Neuronal stem cell (in vitro differentiated cells): ENCODE results near the gene CUL9.

Experiments used
- DNase-seq: peaks from one replicate; pipeline ENCODE4 v3.0.0-alpha.2; 2013; ENCODE audit warnings: low spot score
- H2AFZ ChIP-seq: one replicate; pipeline ENCODE4 v1.6.1; 2013; ENCODE audit warnings: mild to moderate bottlenecking, low read length, inconsistent platforms
- H2AK5ac ChIP-seq: 2 replicates; pipeline ENCODE4 v1.6.1; 2013; ENCODE audit warnings: low read depth, mild to moderate bottlenecking, inconsistent platforms, low read length, moderate library complexity, mixed read lengths
- H2BK120ac ChIP-seq: 2 replicates; pipeline ENCODE4 v1.6.1; 2013; ENCODE audit warnings: low read depth, mild to moderate bottlenecking, inconsistent platforms, low read length, moderate library complexity, mixed read lengths
- H2BK12ac ChIP-seq: one replicate; pipeline ENCODE4 v1.6.1; 2013; ENCODE audit warnings: low read length, inconsistent platforms
- H2BK15ac ChIP-seq: 2 replicates; pipeline ENCODE4 v1.6.1; 2013; ENCODE audit warnings: mild to moderate bottlenecking, low read length, inconsistent platforms, mixed read lengths
- H2BK5ac ChIP-seq: one replicate; pipeline ENCODE4 v1.6.1; 2013; ENCODE audit warnings: inconsistent platforms, mild to moderate bottlenecking, low read length, moderate library complexity
- H3K14ac ChIP-seq: one replicate; pipeline ENCODE4 v1.6.1; 2013; ENCODE audit warnings: low read length, inconsistent platforms
- H3K18ac ChIP-seq: 2 replicates; pipeline ENCODE4 v1.6.1; 2013; ENCODE audit warnings: low read length, inconsistent platforms
- H3K23ac ChIP-seq: 2 replicates; pipeline ENCODE4 v1.6.1; 2013; ENCODE audit warnings: low read depth, mild to moderate bottlenecking, mixed read lengths, low read length, inconsistent platforms; ENCODE audit not compliant: poor library complexity
- H3K27ac ChIP-seq: replicated peaks from 3 replicates; pipeline ENCODE4 v1.5.1; 2013; ENCODE audit warnings: low read length, inconsistent platforms
- H3K27me3 ChIP-seq, 3 experiments: 2 replicates each; pipeline ENCODE4 v1.6.1; 2013; ENCODE audit warnings: low read length in 3 of 3, mild to moderate bottlenecking in 2 of 3, inconsistent platforms in 1 of 3, low read depth in 1 of 3, mixed read lengths in 1 of 3, moderate library complexity in 1 of 3; ENCODE audit not compliant: control insufficient read depth in 3 of 3, insufficient read depth in 3 of 3
- H3K36me3 ChIP-seq, 2 donors: replicated peaks in 1 of 2; 2 replicates each; pipeline ENCODE4 v1.6.1; 2013; ENCODE audit warnings: low read length in 2 of 2; ENCODE audit not compliant: control insufficient read depth in 2 of 2, insufficient read depth in 2 of 2
- H3K4ac ChIP-seq: 2 replicates; pipeline ENCODE4 v1.6.1; 2013; ENCODE audit warnings: inconsistent platforms, mild to moderate bottlenecking, low read length, moderate library complexity
- H3K4me1 ChIP-seq, 2 donors: 1 replicate in 1 of 2; 2 replicates in 1 of 2; pipeline ENCODE4 v1.6.1; 2013; ENCODE audit warnings: low read length in 2 of 2, low read depth in 1 of 2; ENCODE audit not compliant: control insufficient read depth in 2 of 2, insufficient read depth in 1 of 2
- H3K4me2 ChIP-seq: one replicate; pipeline ENCODE4 v1.6.1; 2013; ENCODE audit warnings: mild to moderate bottlenecking, low read length, inconsistent platforms; ENCODE audit not compliant: insufficient read depth, poor library complexity, severe bottlenecking
- H3K4me3 ChIP-seq, 2 donors: 2 replicates each; pipeline ENCODE4 v1.5.1; 2013; ENCODE audit warnings: low read length in 2 of 2, mild to moderate bottlenecking in 2 of 2, inconsistent platforms in 1 of 2, moderate library complexity in 1 of 2
- H3K79me1 ChIP-seq: one replicate; pipeline ENCODE4 v1.6.1; 2013; ENCODE audit warnings: low read depth, mild to moderate bottlenecking, inconsistent platforms, low read length, moderate library complexity
- H3K9ac ChIP-seq: one replicate; pipeline ENCODE4 v1.6.1; 2013; ENCODE audit warnings: mild to moderate bottlenecking, low read depth, low read length, inconsistent platforms; ENCODE audit not compliant: poor library complexity
- H3K9me3 ChIP-seq, 2 donors: replicated peaks in 1 of 2; 2 replicates each; pipeline versions ENCODE3 to v1.6.1; 2013; ENCODE audit warnings: low read length in 2 of 2, mild to moderate bottlenecking in 2 of 2, inconsistent platforms in 1 of 2, low read depth in 1 of 2, mixed read lengths in 1 of 2, moderate library complexity in 1 of 2; ENCODE audit not compliant: control insufficient read depth in 2 of 2, insufficient read depth in 1 of 2
- H4K8ac ChIP-seq: one replicate; pipeline ENCODE4 v1.6.1; 2013; ENCODE audit warnings: low read depth, mild to moderate bottlenecking, inconsistent platforms, low read length, moderate library complexity
- H4K91ac ChIP-seq: one replicate; pipeline ENCODE4 v1.6.1; 2013; ENCODE audit warnings: low read length, low read depth, mild to moderate bottlenecking, inconsistent platforms; ENCODE audit not compliant: poor library complexity
- WGBS, 2 donors: extraction: QIAGEN DNeasy Blood & Tissue Kit; methylation state at CpG; one replicate each; pipeline ENCODE4 v1.1.7; 2013; ENCODE audit warnings: missing lambda C conversion rate in 2 of 2, mixed read lengths in 1 of 2; ENCODE audit not compliant: insufficient read length in 2 of 2, insufficient replicate concordance in 1 of 2; ENCODE audit errors: extremely low coverage in 2 of 2; 5-methylcytosine and 5-hydroxymethylcytosine counted together

CUL9 gene

DNA sequence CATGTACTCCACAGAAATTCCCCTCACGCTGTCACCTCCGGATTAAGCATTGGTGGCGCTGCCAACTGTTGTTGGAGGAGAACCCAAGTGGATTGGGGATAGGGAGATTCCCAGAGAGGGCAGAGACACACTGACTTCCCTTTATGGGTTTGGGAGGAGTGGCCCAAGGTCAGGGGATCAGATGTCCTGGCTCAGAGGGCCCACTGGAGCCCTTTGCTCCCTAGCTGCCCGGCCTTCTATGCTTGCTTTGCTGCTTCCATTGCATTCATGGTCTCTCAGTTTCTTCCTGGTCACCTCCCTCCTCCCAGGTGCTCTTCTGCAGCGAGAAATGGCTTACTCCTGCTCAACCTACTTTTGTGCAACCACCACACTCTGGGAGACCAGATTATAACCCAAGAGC is 14.3 kb downstream of the CUL9 start:
- no peak overlapping the region for H2AK5ac ChIP-seq
- H2BK5ac ChIP-seq: no peak overlapping the region
- no peak overlapping the region for H3K23ac ChIP-seq
- H3K4ac ChIP-seq: no peak overlapping the region
- no peaks in the 10 kb centered on the region for H3K27me3 ChIP-seq
- no peak overlapping the region for H2BK120ac ChIP-seq
- no peak overlapping the region for H3K18ac ChIP-seq
- H3K4me1 ChIP-seq: no peaks in the 10 kb centered on the region
- H2BK12ac ChIP-seq: no peak overlapping the region
- H4K91ac ChIP-seq: no peak overlapping the region
- peaks cover 10 to 64% of the 10 kb centered on the region in 2 donors for H3K36me3 ChIP-seq
- H3K9ac ChIP-seq: no peak overlapping the region
- no peak overlapping the region for H2AFZ ChIP-seq
- peaks cover 4% of the 10 kb centered on the region for H3K79me1 ChIP-seq
- no peaks in the 10 kb centered on the region for H3K9me3 ChIP-seq
- H3K27ac ChIP-seq: no peak overlapping the region
- H4K8ac ChIP-seq: no peak overlapping the region
- no peak overlapping the region for H3K14ac ChIP-seq
- WGBS, 2 donors: no CpG with 5 or more reads among the region's 5 CpGs
- H3K4me2 ChIP-seq: no peak overlapping the region
- H3K4me3 ChIP-seq: no peak overlapping the region
- DNase-seq: no peak
- H2BK15ac ChIP-seq: no peak overlapping the region

DNA sequence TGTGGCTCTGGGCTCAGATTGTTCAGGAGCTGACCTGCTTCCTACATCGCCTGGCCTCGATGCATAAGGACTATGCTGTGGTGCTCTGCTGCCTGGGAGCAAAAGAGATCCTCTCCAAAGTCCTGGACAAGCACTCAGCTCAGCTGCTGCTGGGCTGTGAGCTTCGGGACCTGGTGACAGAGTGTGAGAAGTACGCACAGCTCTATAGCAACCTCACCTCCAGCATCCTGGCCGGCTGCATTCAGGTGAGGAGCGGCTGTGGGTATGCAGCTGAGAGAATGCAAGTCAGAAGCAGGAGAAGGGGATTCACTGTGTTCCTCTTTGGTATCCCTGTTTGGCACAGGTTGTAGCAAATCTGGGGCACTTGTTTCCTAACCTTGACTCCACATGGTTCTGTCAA is 17.9 kb downstream of the CUL9 start:
- no peak overlapping the region for H3K4me2 ChIP-seq
- DNase-seq: no peak

DNA sequence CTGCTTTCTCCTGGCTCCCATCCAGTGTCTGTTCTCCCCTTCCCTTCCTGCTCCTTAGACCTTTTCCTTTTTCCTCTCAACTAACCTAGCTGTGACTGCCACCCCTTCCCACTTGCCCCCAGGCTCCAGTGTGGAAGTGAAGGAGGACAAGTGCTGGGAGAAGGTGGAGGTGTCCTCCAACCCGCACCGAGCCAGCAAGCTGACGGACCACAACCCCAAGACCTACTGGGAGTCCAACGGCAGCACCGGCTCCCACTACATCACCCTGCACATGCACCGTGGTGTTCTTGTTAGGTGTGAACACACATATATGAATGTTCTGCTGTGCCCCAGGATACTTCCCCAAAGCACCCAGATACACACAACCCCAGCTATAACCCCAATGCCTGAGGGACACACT is 18.5 kb downstream of the CUL9 start:
- Histone ChIP-seq H4K91ac (no peak overlapping the region), H3K9me3 (no peaks in the 10 kb centered on the region), H3K27me3 (no peaks in the 10 kb centered on the region), H3K79me1 (no peaks in the 10 kb centered on the region), H4K8ac (no peak overlapping the region), H3K9ac (no peak overlapping the region), H2AK5ac (no peak overlapping the region), H3K23ac (no peak overlapping the region), H3K36me3 (peaks cover 6 to 44% of the 10 kb centered on the region in 2 donors), H2BK120ac (no peak overlapping the region), H2BK15ac (no peak overlapping the region), H3K18ac (no peak overlapping the region), H2BK5ac (no peak overlapping the region), H3K4ac (no peak overlapping the region), H3K4me3 (no peak overlapping the region), H3K14ac (no peak overlapping the region), H3K4me2 (no peak overlapping the region), H2AFZ (no peak overlapping the region), H3K27ac (no peak overlapping the region), H3K4me1 (no peaks in the 10 kb centered on the region), H2BK12ac (no peak overlapping the region)
- WGBS, 2 donors: no CpG with 5 or more reads among the region's 6 CpGs
- DNase-seq: no peak

More for the DNA sequence above, 17.9 kb downstream of the CUL9 start:
- Histone ChIP-seq H2AK5ac (no peak overlapping the region), H3K18ac (no peak overlapping the region), H3K27ac (no peak overlapping the region), H3K4me3 (no peak overlapping the region), H3K27me3 (no peaks in the 10 kb centered on the region), H3K14ac (no peak overlapping the region), H2BK5ac (no peak overlapping the region), H2BK15ac (no peak overlapping the region), H2AFZ (no peak overlapping the region), H4K8ac (no peak overlapping the region), H3K4me1 (no peaks in the 10 kb centered on the region), H3K4ac (no peak overlapping the region), H3K23ac (no peak overlapping the region), H3K36me3 (peaks cover 6 to 46% of the 10 kb centered on the region in 2 donors), H2BK12ac (no peak overlapping the region), H4K91ac (no peak overlapping the region), H3K9ac (no peak overlapping the region), H3K9me3 (no peaks in the 10 kb centered on the region), H3K79me1 (no peaks in the 10 kb centered on the region), H2BK120ac (no peak overlapping the region)
- no CpG with 5 or more reads among the region's 6 CpGs for WGBS, 2 donors

DNA sequence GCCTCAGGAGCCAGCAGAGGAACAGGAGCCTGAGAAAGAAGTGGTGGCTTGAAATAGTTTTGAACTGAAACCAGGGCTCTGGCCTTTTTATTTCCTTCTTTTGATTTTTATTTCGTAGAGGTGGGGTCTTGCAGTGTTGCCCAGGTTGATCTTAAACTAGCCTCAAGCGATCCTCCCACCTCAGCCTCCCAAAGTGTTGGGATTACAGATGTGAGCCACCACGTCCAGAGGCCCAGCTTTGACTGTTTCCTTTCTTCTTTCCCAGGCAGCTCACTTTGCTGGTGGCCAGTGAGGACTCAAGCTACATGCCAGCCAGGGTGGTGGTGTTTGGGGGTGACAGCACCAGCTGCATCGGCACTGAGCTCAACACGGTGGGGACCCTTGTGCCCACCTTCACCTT is 20.5 kb downstream of the CUL9 start:
- no peaks in the 10 kb centered on the region for H3K79me1 ChIP-seq
- no peak for DNase-seq

More for the DNA sequence above, 20.5 kb downstream of the CUL9 start:
- Histone ChIP-seq H2BK12ac (peak overlapping the region; percentile 63), H2BK120ac (no peak overlapping the region), H2AK5ac (no peak overlapping the region), H2AFZ (no peak overlapping the region), H3K9me3 (no peaks in the 10 kb centered on the region), H2BK15ac (no peak overlapping the region), H3K14ac (no peak overlapping the region), H3K23ac (no peak overlapping the region), H4K91ac (no peak overlapping the region), H3K4me2 (no peak overlapping the region), H3K36me3 (peaks cover 3 to 38% of the 10 kb centered on the region in 2 donors), H3K4me1 (no peaks in the 10 kb centered on the region), H2BK5ac (no peak overlapping the region), H3K4me3 (no peak overlapping the region), H3K27me3 (no peaks in the 10 kb centered on the region), H3K27ac (no peak overlapping the region), H3K9ac (no peak overlapping the region), H3K18ac (no peak overlapping the region), H3K4ac (no peak overlapping the region), H4K8ac (no peak overlapping the region)
- no CpG with 5 or more reads among the region's 5 CpGs for WGBS, 2 donors
